ENCODE data around the gene TM9SF1. TPM values are rescaled to one million over a fixed set of nuclear protein-coding genes. Genes with fewer than 3 reads are reported as not detected.

The TM9SF1 gene
- total RNA-seq, 1 donor from 2014 or later, result 48.9 TPM

DNA sequence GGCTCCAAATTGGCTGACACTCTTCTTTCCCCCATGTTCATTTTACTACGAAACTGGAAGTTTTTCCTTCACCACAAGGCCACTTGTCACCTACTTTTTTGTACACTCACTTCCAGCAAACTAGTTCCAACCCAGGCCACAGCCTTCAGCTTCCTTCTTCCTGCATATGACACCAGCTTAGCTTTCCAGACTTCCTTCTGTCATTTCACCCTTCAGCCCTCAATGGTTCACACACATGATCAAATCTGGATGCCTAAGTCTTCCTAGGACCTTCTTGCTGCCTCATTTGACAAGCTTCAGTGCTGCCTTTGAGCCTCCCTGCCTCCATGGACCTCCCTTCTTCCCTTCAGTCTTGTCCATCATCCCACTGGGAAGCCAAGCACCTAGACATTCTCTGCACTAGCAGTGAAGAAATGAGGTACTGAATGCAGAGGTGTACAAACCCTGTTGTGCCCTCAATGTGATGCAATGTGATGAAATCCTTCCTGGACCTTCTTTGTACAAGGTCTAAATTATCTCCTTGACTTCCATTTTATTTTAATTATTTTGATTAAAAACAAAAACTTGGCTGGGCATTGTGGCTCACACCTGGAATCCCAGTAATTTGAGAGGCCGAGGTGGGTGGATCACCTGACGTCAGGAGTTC lies 27.6 kb downstream of the TM9SF1 start:
- H3K27me3 ChIP-seq (ENCODE audit: low read depth), result no peaks in the 10 kb centered on the region
- no peak overlapping the region for H3K4me3 ChIP-seq
- H3K4me1 ChIP-seq, result peaks cover 27% of the 10 kb centered on the region
- DNase-seq, result no peak
- peak in 1 of 2 donors; percentile 2 for ATAC-seq
- intact Hi-C loops (cut with DNase I), result no loop called here
- H3K27ac ChIP-seq, result peak overlapping the region; percentile 3
- peaks cover 83% of the 10 kb centered on the region for H3K36me3 ChIP-seq
- TF ChIP-seq CTCF (IDR thresholded peaks at IDR 0.05), result no peak
- no peaks in the 10 kb centered on the region for H3K9me3 ChIP-seq

GRCh38 chr14:24165785-24166184 lies 29.5 kb downstream of the TM9SF1 start:
- H3K27ac ChIP-seq, result no peak overlapping the region
- H3K9me3 ChIP-seq, result no peaks in the 10 kb centered on the region
- ATAC-seq (no peak), DNase-seq (peak; percentile 12)
- TF ChIP-seq CTCF (IDR thresholded peaks at IDR 0.05), result no peak
- no peak overlapping the region for H3K4me3 ChIP-seq
- intact Hi-C loops (cut with DNase I), result no loop called here
- H3K4me1 ChIP-seq, result peaks cover 25% of the 10 kb centered on the region
- peaks cover 80% of the 10 kb centered on the region for H3K36me3 ChIP-seq
- H3K27me3 ChIP-seq (ENCODE audit: low read depth), result no peaks in the 10 kb centered on the region

DNA sequence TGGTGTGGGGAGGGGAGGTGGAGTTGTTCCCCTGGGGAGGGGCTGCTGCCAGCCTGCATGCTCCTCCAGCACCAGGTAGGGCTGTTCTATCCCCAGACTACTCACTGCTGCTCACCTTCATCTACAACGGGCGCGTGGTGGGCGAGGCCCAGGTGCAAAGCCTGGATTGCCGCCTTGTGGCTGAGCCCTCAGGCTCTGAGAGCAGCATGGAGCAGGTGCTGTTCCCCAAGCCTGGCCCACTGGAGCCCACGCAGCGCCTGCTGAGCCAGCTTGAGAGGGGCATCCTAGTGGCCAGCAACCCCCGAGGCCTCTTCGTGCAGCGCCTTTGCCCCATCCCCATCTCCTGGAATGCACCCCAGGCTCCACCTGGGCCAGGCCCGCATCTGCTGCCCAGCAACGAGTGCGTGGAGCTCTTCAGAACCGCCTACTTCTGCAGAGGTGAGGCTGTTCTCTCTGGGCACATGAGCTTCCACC lies 30.7 kb downstream of the TM9SF1 start:
- no peak overlapping the region for H3K4me3 ChIP-seq
- H3K27me3 ChIP-seq (ENCODE audit: low read depth), result no peaks in the 10 kb centered on the region
- intact Hi-C loops (cut with DNase I), result no loop called here
- peak; percentile 42 for DNase-seq
- no peak overlapping the region for H3K27ac ChIP-seq
- TF ChIP-seq CTCF (IDR thresholded peaks at IDR 0.05), result no peak
- H3K36me3 ChIP-seq, result peaks cover 83% of the 10 kb centered on the region
- peaks cover 31% of the 10 kb centered on the region for H3K4me1 ChIP-seq
- no peaks in the 10 kb centered on the region for H3K9me3 ChIP-seq
- no peak for ATAC-seq

DNA sequence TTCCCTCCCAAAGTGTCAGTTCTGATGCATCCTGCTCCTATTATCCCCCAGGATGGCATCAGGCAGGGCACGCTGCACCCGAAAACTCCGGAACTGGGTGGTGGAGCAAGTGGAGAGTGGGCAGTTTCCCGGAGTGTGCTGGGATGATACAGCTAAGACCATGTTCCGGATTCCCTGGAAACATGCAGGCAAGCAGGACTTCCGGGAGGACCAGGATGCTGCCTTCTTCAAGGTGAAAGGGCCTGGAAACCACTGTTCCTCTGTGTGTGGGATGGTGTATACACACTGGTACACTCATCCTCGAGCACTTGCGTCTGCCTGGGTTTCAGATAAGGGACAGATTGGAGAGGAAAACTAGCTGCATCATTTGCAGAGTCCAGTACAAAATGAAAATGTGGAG lies 33.1 kb downstream of the TM9SF1 start:
- Histone ChIP-seq H3K4me3 (peak overlapping the region; percentile 81), H3K36me3 (peaks cover 81% of the 10 kb centered on the region), H3K27ac (peak overlapping the region; percentile 97), H3K4me1 (peaks cover 31% of the 10 kb centered on the region), H3K27me3 (ENCODE audit: low read depth) (no peaks in the 10 kb centered on the region), H3K9me3 (no peaks in the 10 kb centered on the region)
- ATAC-seq (peak in 1 of 2 donors; percentile 22), DNase-seq (peak; percentile 28)
- no peak for TF ChIP-seq CTCF (IDR thresholded peaks at IDR 0.05)
- intact Hi-C loops (cut with DNase I), result no loop called here

DNA sequence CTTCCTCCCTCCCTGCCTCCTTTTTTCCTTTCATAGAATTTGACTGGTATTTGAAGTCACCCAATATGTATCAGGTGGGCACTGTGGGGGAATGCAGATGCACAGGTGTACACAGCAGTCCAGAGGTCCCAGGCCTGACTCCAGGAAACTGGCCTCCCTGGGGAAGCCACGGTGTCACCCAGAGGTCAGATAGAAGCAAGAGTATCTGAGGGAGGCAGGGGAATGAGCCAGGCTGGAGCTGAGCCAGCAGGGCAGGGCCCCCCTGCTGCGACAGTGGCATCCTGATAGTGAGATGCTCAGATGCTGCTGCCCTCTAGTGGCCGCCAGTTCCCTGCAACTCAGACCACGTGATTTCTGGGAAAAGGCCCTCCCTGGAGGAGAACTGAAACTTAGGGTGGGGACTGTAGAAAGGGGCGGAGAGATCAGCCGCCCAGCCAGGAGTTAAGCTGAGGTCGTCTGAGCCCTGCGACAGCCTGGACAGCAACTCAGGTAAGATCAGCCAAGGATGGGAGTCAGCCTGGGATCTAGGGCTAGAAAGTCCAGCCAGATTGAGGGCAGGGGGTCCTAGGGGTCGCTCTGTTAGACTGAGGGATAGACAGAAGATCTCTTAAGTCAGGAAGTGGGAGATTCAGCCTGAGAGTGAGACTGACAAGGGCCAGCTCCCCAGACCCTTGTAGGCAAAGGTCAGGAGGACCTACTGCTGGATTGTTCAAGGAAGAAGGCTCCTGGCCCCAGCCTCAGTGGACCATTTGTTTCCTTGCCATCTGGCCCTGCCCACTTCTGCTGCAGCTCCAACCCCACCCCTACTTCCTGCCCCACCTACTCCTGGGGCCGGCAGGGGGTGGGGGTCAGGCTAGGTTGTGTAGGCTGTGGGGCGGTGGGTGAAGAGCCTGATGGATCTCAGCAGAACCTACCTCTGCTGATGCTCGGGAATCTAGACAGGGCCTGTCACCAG lies 34.1 kb downstream of the TM9SF1 start, which contains the start of gene IRF9:
TSS of gene IRF9 (plus strand) at position 416 of the 955 bp plus-strand sequence. CDS start 880 bp downstream, outside the sequence.
- ATAC-seq, result peak; percentile 96
- intact Hi-C loops (cut with DNase I), result no loop called here
- peak; percentile 95 for DNase-seq
- peak within 1 kb of the TSS; percentile 97 for H3K27ac ChIP-seq
- H3K4me3 ChIP-seq, result peak within 1 kb of the TSS; percentile 81
- no peaks in the 10 kb centered on the region for H3K27me3 ChIP-seq (ENCODE audit: low read depth)
- peaks cover 31% of the 10 kb centered on the region for H3K4me1 ChIP-seq
- H3K36me3 ChIP-seq, result peaks cover 81% of the 10 kb centered on the region
- H3K9me3 ChIP-seq, result no peaks in the 10 kb centered on the region
- TF ChIP-seq CTCF (IDR thresholded peaks at IDR 0.05), result peak; percentile 96
